Kidney capillary endothelial cell (primary cell): Measurements from ENCODE around the gene EMILIN3.
A peak's percentile ranks its signal among the peaks of the same experiment; 100 is the strongest.

Source experiments
- DNase-seq: peaks from one replicate; pipeline ENCODE4 v3.0.0-alpha.2; 2018; ENCODE audit warnings: low spot score

EMILIN3 gene, protein sequence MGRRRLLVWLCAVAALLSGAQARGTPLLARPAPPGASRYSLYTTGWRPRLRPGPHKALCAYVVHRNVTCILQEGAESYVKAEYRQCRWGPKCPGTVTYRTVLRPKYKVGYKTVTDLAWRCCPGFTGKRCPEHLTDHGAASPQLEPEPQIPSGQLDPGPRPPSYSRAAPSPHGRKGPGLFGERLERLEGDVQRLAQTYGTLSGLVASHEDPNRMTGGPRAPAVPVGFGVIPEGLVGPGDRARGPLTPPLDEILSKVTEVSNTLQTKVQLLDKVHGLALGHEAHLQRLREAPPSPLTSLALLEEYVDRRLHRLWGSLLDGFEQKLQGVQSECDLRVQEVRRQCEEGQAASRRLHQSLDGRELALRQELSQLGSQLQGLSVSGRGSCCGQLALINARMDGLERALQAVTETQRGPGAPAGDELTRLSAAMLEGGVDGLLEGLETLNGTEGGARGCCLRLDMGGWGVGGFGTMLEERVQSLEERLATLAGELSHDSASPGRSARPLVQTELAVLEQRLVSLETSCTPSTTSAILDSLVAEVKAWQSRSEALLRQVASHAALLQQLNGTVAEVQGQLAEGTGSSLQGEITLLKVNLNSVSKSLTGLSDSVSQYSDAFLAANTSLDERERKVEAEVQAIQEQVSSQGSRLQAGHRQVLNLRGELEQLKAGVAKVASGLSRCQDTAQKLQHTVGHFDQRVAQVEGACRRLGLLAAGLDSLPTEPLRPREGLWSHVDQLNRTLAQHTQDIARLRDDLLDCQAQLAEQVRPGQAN

DNA sequence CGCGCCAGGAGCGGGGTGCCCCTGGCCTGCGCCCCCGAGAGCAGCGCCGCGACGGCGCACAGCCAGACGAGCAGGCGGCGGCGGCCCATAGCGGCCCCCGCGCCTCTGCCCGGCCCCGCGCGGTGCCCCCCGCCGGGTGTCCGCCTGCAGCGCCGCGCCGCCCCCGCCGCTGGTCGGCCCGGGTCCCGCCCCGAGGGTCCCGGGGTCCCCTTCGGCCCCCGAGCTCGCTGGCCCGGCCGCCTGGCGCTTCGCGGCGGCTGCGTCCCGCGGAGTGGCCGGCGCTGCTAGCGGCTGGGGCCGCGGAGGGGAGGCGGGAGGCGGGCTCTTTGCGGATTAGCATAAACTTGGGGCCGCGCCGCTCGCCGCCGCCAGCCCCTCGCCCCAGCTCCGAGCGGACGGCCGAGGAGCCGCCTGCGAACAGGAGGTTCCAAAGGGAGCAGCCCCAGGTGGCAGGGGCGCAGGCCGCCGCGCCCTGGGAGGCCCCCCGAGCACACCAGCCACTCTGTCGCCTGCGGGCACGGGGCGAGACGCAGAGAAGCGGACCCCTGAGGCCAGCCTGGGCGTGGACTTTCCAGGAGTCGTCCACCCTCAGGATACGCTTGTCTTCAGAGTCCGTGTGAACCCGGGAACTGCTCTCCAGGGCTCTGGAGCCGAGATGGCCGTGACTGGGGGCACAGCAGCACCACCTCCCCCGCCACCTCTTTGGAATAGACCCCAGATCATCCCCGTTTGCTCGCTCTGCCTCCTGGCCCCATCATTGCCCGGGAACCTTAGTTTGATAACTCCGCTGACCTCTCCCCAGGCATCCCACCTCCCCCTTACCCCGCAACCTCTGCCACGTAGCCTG is at the start of gene EMILIN3:
Gene EMILIN3 (minus strand): TSS at position 273 of the 847 bp plus-strand sequence. CDS start 184 bp downstream, at position 89.
- DNase-seq = no peak

DNA sequence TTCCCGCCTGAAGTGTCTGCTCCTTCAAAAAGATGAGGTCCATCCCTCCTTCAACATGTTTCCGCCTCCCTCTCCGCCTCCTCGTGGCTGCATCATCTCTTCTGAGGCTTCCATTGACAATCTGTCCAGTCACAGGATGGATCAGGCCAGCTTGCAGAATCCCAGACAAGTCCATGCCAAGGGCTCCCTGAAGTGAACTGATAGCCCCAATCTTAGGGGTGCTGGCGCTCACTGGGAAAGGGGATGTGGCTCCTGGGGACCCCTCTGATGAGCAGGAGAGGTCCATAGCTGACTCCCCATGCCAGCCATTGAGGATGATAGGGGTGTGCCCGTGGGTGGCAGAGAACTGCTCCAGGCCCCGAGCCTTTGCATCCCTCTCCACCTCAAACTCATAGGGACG is 48.6 kb upstream of the EMILIN3 start:
- DNase-seq = no peak

DNA sequence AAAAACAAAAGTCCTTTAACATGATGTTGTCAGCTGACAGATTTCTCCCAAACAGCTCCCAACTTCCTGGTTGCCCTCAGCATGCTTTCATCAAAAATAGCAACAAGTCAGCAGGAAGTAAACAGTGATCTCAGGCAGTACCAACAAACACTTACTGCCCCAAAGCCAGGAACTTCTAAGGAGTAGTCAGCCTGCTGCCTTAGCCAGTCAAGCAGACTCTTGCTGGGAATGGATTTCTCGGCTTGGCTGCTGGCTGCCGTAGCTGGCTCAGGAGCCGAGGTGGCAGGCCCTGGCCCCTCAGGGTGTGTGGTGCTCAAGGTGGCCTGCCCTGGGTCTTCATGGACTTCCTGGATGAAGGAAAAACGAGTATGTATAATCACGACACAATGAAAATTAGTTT is 46.6 kb upstream of the EMILIN3 start:
- peak; percentile 21 for DNase-seq

DNA sequence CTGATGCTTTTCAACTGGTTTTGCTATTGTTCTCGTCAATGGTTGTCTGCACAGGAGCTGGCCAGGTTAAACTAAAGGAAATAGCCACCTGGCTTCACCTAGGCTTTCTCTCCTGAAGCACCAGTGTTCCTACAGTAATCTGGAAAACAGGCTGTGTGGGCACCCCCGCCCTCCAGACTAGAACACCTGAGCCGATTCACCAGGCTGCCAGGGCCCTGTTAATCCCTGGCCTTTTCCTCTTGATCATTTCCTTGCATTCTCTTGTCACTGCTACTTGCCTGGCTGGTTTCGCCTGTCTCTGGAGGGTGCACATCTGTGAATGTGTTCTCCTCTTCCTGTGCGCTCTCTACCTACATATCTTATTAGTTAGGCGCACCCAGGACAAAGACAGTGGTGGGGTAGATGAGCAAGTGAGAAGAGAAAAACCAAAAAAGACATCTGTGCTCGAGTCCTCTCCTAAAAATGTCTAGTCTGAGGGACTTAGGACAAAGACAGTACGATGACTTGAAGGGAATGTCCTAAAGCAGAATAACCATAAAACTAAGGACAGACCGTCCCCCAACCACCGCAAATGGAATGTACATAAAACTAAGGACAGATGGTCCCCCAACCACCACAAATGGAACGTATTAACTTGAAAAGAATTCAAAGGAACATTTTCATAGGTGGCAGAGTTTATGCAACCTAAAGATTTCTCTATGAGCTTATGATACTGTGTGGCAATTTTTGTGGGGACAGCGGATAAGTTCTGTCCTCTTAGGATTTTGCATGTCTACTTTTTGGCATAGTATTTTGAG is 45.9 kb upstream of the EMILIN3 start:
- DNase-seq = no peak

DNA sequence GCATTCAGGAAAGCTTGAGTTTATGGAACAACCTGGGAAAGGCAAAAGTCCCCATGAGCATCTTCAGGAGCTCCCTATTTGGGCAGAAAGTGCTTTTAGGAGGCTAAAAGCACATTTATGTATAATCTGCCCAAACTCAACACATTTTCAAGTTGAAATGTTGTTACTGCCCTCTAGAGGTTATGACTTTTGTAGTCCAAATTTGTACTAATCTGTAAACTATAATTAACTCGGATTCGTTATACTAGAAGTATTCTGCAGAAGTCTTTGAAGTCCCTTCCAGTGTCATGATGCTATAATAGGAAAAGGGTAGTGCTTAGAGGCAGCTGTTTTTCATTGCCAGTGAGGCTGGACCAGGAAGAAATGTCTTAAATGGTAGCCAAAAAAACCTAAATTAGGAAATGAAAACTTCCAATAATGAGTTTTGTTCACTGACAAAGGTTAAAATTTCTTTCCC is 44.8 kb upstream of the EMILIN3 start:
- peak; percentile 57 for DNase-seq

DNA sequence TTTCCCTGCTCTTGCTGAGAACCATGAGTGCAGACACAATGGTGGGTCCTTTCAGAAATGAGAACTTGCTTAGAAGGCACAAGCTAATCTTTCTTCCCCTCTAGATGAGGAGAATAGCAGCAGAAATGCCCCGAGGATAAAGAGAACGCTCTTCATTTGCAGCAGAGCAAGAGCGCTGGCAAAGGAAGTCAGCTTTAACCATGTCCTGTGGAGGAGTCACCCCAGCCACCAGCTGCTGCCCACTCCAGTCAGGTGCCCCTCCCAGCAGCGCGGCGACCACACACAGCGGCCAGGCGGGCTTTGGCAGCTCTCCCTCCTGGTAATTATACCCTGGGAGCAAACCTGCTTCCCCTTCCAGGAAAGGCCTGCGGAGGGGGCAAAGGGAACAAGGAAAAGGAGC is 42.4 kb upstream of the EMILIN3 start:
- DNase-seq = no peak

DNA sequence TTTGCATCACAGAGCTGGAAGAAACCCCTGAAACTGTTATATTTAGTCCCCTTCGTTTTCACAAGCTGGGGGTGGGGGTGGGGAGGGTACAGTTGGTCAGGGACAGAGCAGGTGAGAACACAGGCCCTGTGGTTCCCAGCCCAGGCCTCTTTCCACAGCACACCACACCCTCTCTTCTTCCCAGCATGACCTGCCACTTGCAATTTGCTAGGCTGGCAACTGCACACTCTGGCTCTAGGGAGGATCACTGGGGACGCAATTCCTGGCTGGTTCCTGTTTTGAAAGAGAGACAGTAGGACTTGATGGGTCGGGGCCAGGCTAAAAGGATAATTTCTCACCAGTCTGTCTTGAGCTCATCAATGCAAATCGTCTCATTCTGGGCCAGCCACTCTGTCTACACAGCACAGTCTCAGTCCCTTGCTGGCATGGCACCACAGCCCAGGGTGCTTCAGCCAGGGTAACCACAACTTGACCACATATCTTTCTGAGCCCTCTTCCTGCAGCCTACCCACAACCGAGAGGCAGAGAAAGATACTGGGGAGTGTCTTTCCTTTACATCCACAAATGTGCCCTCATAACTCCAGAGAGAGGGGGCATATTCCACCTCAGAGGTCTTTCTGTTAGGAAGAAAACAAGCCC is 41.7 kb upstream of the EMILIN3 start:
- no peak for DNase-seq

DNA sequence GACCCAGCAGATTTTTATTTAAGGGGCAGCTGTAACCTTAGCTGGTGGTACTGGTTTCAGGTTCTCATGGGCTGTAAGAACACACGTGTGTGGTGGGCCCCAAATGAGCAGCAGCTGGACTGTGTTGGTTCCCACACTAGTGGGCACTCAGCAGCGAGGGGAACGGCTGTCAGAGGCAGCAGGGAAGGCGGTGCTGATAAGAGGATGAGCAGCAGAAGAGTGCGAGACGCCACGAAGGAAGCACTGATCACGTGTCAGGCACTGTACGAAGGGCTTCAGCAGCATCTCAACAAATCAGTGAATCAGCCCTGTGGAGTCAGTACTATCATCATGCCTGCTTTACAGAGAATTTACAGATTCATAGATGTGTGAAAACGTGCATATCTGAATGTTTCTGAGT is 41.0 kb upstream of the EMILIN3 start:
- no peak for DNase-seq

DNA sequence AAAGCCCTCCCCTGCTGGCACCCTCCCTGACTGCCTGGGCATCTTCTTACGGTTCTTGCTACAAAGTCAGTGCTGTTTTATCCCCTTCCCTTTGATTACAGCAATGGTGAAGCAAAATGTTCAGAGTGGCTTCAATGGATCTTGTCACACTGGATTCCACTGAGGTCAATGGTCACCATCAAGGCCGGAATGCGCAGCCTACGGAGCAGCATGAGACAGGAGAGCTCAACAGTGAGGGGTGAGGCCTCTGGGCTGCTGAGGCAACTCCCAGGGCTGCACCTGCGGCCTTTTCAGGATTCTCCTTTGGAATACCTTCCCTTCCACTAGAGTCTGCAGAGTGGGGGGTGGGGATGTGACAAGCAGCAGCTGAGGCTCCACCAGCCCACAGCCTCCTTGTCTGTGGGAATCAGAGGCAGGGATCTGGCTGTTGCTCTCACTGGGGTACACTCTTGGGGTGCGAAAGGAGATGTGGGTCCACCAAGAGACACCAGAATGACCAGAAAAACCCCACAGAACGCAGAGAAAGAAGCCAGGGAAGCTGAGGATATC is 40.4 kb upstream of the EMILIN3 start:
- no peak for DNase-seq

DNA sequence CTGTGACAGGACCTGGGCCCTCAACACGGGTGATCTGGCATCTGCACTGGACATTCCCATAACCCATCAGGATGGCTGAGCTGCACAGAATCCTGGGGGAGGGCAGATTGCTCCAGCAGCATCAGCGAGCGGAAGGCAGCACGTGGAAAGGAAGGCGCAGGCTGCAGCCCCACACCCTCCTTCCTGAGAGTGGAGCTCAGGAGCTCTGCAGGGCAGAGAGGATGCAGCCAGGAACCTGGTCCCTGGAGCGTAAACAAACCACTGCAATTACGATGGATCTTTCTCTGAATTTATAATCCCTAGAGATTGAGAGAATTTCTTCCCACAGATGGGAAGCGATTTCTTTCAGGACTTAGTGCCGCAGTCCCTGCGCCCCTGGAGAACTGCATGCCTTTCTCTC is 39.7 kb upstream of the EMILIN3 start:
- peak; percentile 39 for DNase-seq

DNA sequence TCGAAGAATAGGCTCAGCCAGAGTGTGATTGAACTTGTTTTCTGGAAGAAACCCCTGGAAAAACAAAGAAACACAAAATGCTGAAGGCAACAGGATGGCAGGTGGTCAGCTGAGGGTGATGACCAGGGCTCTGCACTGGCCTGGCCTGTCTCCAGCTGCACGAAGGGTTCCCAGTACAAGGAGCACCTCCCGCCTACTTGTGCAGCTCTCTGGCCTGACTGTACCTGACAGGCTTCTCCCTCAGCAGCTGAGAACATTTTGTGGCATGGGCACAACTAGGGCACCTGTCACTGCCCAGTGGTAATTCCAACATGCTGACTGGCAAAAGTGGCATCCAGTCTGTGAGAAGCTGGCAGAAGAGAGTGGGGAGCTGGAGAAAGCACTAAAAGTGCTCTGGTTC is 38.8 kb upstream of the EMILIN3 start:
- DNase-seq = no peak

DNA sequence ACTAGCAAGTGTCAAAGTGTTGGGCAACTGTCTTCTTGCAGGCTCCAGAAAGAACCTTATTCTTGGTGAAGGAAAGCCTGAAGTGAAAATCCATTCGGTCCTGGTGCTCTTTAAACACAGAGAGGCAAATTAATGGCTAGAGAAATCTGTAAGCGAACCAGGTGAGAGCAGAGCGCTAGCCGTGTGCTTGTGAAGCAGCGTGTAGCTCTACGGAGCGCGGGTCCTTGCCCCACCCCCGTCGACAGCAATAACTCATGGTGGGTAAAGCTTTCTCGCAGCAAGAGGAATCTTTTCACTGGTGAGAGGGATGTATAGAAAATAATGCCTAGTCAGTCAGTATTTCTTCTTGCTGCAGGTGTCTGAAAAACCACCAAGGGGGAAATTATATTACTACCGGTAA is 37.0 kb upstream of the EMILIN3 start:
- no peak for DNase-seq

DNA sequence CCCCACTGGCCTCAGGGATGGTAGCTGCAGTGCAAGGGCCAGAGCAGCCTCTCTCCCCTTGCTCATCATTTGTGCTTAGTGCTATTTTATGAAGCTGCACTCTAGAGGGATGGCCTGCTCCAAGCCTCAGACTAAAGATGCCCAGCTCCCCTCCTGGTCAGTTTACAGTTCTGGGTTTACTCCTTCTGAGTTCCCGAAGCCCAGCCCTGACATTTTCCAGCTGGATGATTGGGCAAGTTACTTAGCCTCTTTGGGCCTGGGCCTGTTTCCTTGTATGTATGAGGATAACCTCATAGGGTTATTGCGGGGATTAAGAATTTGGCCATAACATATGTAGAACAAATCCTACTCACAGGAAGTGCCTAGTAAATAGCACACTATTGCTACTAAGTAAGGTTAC is 31.8 kb upstream of the EMILIN3 start:
- no peak for DNase-seq

DNA sequence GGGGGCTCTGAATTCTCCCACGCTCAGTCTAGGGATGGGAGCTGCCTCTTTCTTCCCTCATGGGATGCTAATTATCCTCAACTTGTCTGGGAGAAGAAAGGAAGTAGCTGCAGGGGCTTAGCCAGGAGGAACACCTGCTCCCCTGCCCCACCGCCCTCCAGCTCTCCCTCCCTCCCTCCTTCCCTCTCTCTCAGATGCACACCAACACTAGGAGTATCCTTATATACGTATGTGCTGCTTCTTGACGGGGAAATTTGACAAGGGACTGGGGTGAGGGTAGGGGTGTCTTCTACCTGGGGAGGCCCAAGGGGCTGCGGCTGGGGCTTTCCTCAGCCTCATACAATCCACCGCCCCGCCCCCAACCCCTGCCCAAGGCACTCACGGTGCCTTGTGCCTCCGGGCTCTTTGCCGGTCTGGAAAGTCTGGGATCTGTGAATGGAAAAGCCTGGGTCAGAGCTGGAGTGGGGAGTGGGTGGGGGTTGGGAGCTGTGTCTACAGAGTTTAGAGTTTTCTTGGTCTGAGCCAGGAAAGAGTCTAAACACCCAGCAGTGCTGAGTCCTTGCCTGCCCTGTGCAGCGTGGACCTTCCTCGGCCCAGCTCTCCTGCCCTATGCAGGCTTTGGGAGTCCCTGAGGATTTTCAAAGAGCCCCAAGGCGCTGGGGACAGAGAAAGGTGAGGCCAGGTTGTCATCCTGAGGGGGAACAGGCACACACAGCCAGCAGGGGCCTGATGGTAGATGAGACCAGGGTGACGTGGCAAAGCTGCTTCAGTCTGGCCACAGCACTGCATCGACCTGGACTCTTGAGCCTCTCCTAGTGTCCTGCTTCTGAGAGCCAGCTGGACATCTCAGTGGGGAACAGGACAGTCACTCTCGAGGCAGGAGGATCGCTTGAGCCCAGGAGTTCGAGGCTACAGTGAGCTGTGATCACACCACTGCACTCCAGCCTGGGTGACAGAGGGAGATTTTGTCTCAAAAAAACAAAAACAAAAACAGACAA is 29.3 kb upstream of the EMILIN3 start:
- no peak for DNase-seq

DNA sequence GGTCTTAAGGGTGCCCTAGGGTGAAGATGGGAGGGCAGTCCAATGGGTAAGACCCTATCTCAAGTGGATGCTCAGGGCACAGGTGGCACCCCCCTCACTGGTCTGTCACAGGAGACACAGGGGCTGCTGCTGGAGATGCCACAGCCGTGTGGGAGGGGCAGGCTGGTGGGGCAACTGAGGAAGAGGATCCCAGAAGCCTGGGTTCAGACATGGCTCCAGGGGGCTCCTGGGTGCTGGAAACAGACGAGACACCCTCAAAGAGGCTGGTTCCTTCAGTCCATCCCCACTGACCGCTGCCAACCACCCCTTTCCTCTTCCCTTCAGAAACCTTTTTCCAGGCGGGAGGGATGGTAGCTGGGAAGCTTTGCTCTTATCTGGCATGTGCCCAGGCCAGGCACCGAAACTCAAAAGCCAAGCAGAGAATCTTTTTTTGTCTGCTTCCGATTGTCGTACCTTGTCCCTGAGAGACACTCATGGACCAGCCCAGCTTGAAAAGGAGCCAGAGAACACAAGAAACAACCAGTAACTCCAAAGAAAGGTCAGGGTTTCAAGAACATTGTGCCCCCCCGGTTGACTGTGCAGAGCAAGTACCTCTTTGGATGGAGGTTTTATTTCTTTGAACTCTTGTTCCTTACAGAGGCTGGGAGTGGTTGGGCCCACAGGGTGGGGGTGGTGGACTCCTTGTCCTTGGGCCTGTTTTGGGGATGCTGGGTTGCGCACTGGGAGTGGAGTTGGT is 28.5 kb upstream of the EMILIN3 start:
- DNase-seq = no peak

DNA sequence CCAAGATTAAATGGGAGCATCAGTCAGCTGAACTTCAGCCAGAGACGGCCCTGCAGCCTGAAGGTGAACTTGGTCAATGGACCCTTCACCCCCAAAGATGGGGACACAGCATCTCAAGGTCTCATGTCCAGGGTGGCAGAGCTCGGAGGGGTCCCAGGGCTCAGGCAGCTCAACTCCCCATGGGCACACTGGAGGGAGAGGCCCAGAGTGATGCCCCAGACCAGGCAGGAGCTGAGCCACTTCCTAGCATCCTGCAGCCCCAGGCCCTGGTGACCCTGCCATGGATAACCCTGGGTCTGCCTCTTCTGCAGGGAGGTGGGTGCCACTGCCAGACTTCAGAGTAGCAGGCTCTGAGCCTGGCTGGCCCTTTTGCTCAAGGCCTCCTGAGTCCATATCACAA is 27.5 kb upstream of the EMILIN3 start:
- no peak for DNase-seq

DNA sequence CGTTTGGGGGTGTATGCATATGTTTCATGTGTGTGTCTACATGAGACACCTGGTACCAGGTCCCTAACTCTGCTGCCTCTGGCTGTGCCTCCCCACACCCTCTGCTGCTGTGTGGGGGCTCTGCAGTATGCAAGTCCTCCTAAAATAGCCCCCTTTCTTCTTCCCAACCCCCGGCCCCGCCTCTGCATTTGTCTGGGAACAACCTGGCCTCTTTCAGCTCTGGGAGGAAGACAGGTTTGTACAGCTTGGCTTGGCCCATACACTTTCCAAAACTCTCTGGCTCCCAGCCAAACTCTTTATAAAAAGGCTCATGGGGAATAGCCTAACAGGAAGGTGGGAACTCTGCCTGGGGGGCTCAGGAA is 27.1 kb upstream of the EMILIN3 start:
- DNase-seq = no peak

DNA sequence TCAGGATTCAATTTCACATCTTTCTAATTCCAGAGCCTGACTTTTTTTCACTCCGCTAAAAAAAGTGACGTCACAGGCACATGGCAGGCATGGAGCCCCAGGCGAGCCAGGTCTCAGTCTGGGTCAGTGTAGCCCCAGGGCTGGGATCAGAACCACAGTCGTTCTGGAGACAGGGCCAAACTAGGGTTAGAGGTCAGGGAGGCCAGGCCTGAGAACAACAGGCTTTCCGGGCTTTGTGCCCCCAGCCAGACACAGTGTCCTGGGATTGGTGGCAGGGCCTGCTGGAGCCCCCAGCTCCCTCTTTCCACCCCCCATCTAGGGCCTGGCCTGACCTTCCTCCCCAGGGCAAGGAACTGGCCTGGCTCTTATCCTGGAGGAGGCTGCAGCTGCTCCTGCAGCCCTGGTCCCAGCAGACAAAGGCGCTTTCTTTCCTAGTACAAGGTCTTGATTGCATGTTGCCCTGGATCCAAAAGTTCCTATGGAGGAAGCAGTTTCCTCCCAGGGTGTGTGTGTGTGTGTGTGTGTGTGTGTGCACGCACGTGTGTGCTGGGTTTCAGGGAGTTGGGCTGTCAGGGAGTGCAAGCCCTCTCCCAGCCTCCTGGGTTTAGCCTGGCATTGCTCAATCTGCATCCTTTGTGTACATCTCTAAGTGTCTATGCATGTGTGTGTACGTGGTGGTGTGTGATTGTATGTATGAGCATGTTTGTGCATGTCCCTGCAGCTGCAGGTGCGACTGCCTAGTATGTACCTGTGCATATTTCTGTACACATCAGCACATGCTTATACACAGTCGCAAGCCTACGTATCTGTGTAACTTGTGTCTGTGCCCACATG is 26.5 kb upstream of the EMILIN3 start:
- no peak for DNase-seq
